SK-N-SH (cell line): Measurements from ENCODE around the gene SYNPR. TPM values are rescaled to one million over a fixed set of nuclear protein-coding genes. Genes with fewer than 3 reads are reported as not detected.

Experiments
- CTCF ChIA-PET: fragments of 300-600, 350-600 bp; formaldehyde crosslinking; extraction: SDS; loops from one replicate; lab custom pipeline; 2021; lab: Yijun Ruan, JAX
- POLR2A ChIA-PET: fragments of 350-600 bp; sonication (Branson Sonifier 250); formaldehyde crosslinking; extraction: SDS; loops from one replicate; lab custom pipeline; 2020; ENCODE audit warnings: antibody characterized with exemption, inconsistent platforms; lab: Yijun Ruan, JAX
- DNase-seq: peaks from one replicate; pipeline ENCODE4 v3.0.0; 2012
- H2AFZ ChIP-seq: fragments of 200-600 bp; sonication (generic); 2 replicates; pipeline ENCODE4 v1.8.1; 2016; ENCODE audit warnings: antibody characterized with exemption, mild to moderate bottlenecking, low read depth
- H3F3A ChIP-seq: fragments of 200-600 bp; sonication (generic); replicated peaks from 2 replicates; pipeline ENCODE3; 2016; ENCODE audit warnings: antibody characterized with exemption, mild to moderate bottlenecking; ENCODE audit not compliant: insufficient read depth
- H3K27ac ChIP-seq, 2 experiments: fragments of 200-500 bp in 1 of 2; fragments of 200-600 bp in 1 of 2; sonication (Bioruptor generic) in 1 of 2; sonication (generic), shearing (Covaris generic) in 1 of 2; 2 replicates each; pipeline versions ENCODE4 v1.5.1 to v1.6.1; 2014 to 2016; ENCODE audit warnings: low read depth in 2 of 2, inconsistent platforms in 1 of 2, low read length in 1 of 2, mild to moderate bottlenecking in 1 of 2, mixed read lengths in 1 of 2
- H3K27me3 ChIP-seq: fragments of 200-600 bp; sonication (generic), shearing (Covaris generic); 2 replicates; pipeline ENCODE4 v1.6.1; 2016; ENCODE audit warnings: mixed run types; ENCODE audit not compliant: insufficient read depth
- H3K36me3 ChIP-seq, 2 experiments: fragments of 200-500 bp in 1 of 2; fragments of 200-600 bp in 1 of 2; sonication (Bioruptor generic) in 1 of 2; sonication (generic) in 1 of 2; replicated peaks in 1 of 2; 2 replicates each; pipeline versions ENCODE3 to v1.5.1; 2014 to 2016; ENCODE audit warnings: low read length in 1 of 2, mild to moderate bottlenecking in 1 of 2; ENCODE audit not compliant: insufficient read depth in 2 of 2, control insufficient read depth in 1 of 2
- H3K4me1 ChIP-seq, 2 experiments: fragments of 200-500 bp in 1 of 2; fragments of 200-600 bp in 1 of 2; sonication (Bioruptor generic) in 1 of 2; sonication (generic), shearing (Covaris generic) in 1 of 2; 2 replicates each; pipeline versions ENCODE4 v1.5.1 to v1.6.1; 2014 to 2016; ENCODE audit warnings: low read depth in 1 of 2, low read length in 1 of 2, mixed run types in 1 of 2; ENCODE audit not compliant: insufficient read depth in 2 of 2, control insufficient read depth in 1 of 2
- H3K4me2 ChIP-seq: fragments of 200-600 bp; sonication (generic), shearing (Covaris generic); 2 replicates; pipeline ENCODE4 v1.6.1; 2017; ENCODE audit warnings: mixed run types
- H3K4me3 ChIP-seq, 2 experiments: fragments of 200-500 bp in 1 of 2; fragments of 200-600 bp in 1 of 2; sonication (Bioruptor generic) in 1 of 2; sonication (generic), shearing (Covaris generic) in 1 of 2; 2 replicates each; pipeline versions ENCODE4 v1.5.1 to v1.8.1; 2014 to 2016; ENCODE audit warnings: low read depth in 2 of 2, inconsistent platforms in 1 of 2, low read length in 1 of 2, mild to moderate bottlenecking in 1 of 2, mixed read lengths in 1 of 2, moderate library complexity in 1 of 2
- H3K79me2 ChIP-seq: fragments of 200-600 bp; sonication (generic); 2 replicates; pipeline ENCODE4 v1.8.1; 2017; ENCODE audit warnings: mild to moderate bottlenecking; ENCODE audit not compliant: insufficient read depth
- H3K9ac ChIP-seq: fragments of 200-600 bp; sonication (generic); 2 replicates; pipeline ENCODE4 v1.6.1; 2017; ENCODE audit warnings: mixed run types
- H3K9me2 ChIP-seq: fragments of 200-600 bp; sonication (generic); 2 replicates; pipeline ENCODE4 v1.6.1; 2017; ENCODE audit warnings: mixed run types
- H3K9me3 ChIP-seq: fragments of 200-600 bp; sonication (generic); 2 replicates; pipeline ENCODE4 v1.6.1; 2017; ENCODE audit warnings: mixed run types, mild to moderate bottlenecking, moderate library complexity
- H4K20me1 ChIP-seq: fragments of 200-600 bp; sonication (generic); 2 replicates; pipeline ENCODE4 v1.6.1; 2017; ENCODE audit warnings: mild to moderate bottlenecking, mixed run types; ENCODE audit not compliant: insufficient read depth
- CTCF ChIP-seq: fragments of 200-600 bp; sonication (generic); IDR thresholded peaks from 2 replicates; pipeline ENCODE4 v1.6.1; 2017; ENCODE audit warnings: antibody characterized with exemption, mild to moderate bottlenecking, moderate library complexity
- EZH2phosphoT487 ChIP-seq: fragments of 200-600 bp; sonication (generic); IDR thresholded peaks from 2 replicates; pipeline ENCODE4 v1.6.1; 2017; ENCODE audit warnings: low read depth, mixed run types, mild to moderate bottlenecking, antibody characterized with exemption, moderate library complexity, borderline replicate concordance
- IRF3 ChIP-seq: fragments of 150-350 bp; IDR thresholded peaks from 2 replicates; pipeline ENCODE4 v1.6.1; 2016; ENCODE audit warnings: mild to moderate bottlenecking, low read depth, low read length
- JUND ChIP-seq: IDR thresholded peaks from 2 replicates; pipeline ENCODE4 v1.4.0; 2012
- NRF1 ChIP-seq: IDR thresholded peaks from 2 replicates; pipeline ENCODE4 v1.6.1; 2012; ENCODE audit warnings: low read depth, mild to moderate bottlenecking, low read length
- RAD21 ChIP-seq: IDR thresholded peaks from 2 replicates; pipeline ENCODE4 v1.6.1; 2012; ENCODE audit warnings: mild to moderate bottlenecking, low read length
- REST ChIP-seq: IDR thresholded peaks from 2 replicates; pipeline ENCODE4 v1.6.1; 2012; ENCODE audit warnings: mild to moderate bottlenecking, low read depth, low read length, moderate library complexity
- SIN3A ChIP-seq: IDR thresholded peaks from 2 replicates; pipeline ENCODE4 v1.6.1; 2012; ENCODE audit warnings: low read depth, mild to moderate bottlenecking, low read length, moderate library complexity, borderline replicate concordance
- SMC3 ChIP-seq: IDR thresholded peaks from 2 replicates; pipeline ENCODE4 v1.6.1; 2012; ENCODE audit warnings: low read depth, low read length, improper control_type of control experiment
- TCF12 ChIP-seq: IDR thresholded peaks from 2 replicates; pipeline ENCODE4 v1.4.0; 2012
- WGBS: methylation state at CpG from one replicate; pipeline ENCODE4 v1.1.6; 2017; ENCODE audit warnings: low lambda C conversion rate; 5-methylcytosine and 5-hydroxymethylcytosine counted together
- polyA plus RNA-seq, 3 experiments: library from polyadenylated mRNA; depleted of rRNA; stranded (reverse); fragments of >200 nt; gene quantifications; 2 replicates each; pipeline ENCODE4 v1.2.3, GENCODE V29; 2012

Gene SYNPR
- polyA plus RNA-seq, 1 of the 3 experiments (the other 2 are of a cell fraction), result not detected

- H3K27me3 ChIP-seq, result no peaks in the 10 kb centered on the region
- ChIA-PET CTCF (interaction anchor here (2.0 to 23.0 kb wide), 2 partner anchors 9 to 463 kb away, joined by 10 to 444 read pairs; partner anchors contain the start of gene C3orf49), POLR2A (no interaction called here)
- no peak overlapping the region for H3K4me3 ChIP-seq
- no peak overlapping the region for H3K9ac ChIP-seq
- no peak overlapping the region for H2AFZ ChIP-seq
- no peak for DNase-seq
- H3K4me1 ChIP-seq, result peaks cover 0 to 14% of the 10 kb centered on the region in 2 experiments; a peak in 1 of 4 replicates
- H3K9me2 ChIP-seq, result no peaks in the 10 kb centered on the region
- no peaks in the 10 kb centered on the region for H4K20me1 ChIP-seq
- no peaks in the 10 kb centered on the region for H3K9me3 ChIP-seq
- no peaks in the 10 kb centered on the region for H3K36me3 ChIP-seq
- no peak overlapping the region for H3K27ac ChIP-seq
- TF ChIP-seq EZH2phosphoT487 (no peak), TCF12 (0 out of 2 replicates have a peak, but pooled peaks have one; percentile 7)
- 65% methylated on average over 2 of the region's 2 CpGs for WGBS
- no peak overlapping the region for H3K4me2 ChIP-seq
- H3F3A ChIP-seq, result peaks cover 9% of the 10 kb centered on the region
- no peaks in the 10 kb centered on the region for H3K79me2 ChIP-seq
Measured at GRCh38 chr3:63355809-63356208, 77.7 kb downstream of the SYNPR start.

- Histone ChIP-seq H3K4me3 (peak overlapping the region in 1 of 2 experiments; percentile 30; a peak in 1 of 4 replicates), H3K36me3 (no peaks in the 10 kb centered on the region), H3F3A (no peaks in the 10 kb centered on the region), H3K9me3 (no peaks in the 10 kb centered on the region), H4K20me1 (no peaks in the 10 kb centered on the region), H2AFZ (no peak overlapping the region), H3K27me3 (no peaks in the 10 kb centered on the region), H3K9me2 (no peaks in the 10 kb centered on the region), H3K79me2 (no peaks in the 10 kb centered on the region), H3K4me1 (no peaks in the 10 kb centered on the region), H3K4me2 (no peak overlapping the region), H3K27ac (no peak overlapping the region), H3K9ac (no peak overlapping the region)
- TF ChIP-seq IRF3 (no peak), REST (peak; percentile 91), JUND (peak; percentile 14; the same call in 1 of the 2 replicates)
- ChIA-PET POLR2A (no interaction called here), CTCF (interaction anchor here (0.8 to 23.0 kb wide), 10 partner anchors 8 to 579 kb away, joined by 3 to 444 read pairs (median 5); partner anchors contain the start of gene C3orf49)
- WGBS, result 4% methylated on average over 1 of the region's 1 CpG
- no peak for DNase-seq
Measured at GRCh38 chr3:63364495-63364894, 86.4 kb downstream of the SYNPR start.

GRCh38 chr3:63364910-63365309, 86.8 kb downstream of the SYNPR start:
- TF ChIP-seq CTCF (peak; percentile 48), RAD21 (peak; percentile 58), NRF1 (no peak), SIN3A (no peak), SMC3 (peak; percentile 39)
- no peaks in the 10 kb centered on the region for H4K20me1 ChIP-seq
- H3K79me2 ChIP-seq, result no peaks in the 10 kb centered on the region
- no peaks in the 10 kb centered on the region for H3K4me1 ChIP-seq
- no peaks in the 10 kb centered on the region for H3K27me3 ChIP-seq
- H3K4me2 ChIP-seq, result no peak overlapping the region
- no peak overlapping the region for H2AFZ ChIP-seq
- no peak overlapping the region for H3K9ac ChIP-seq
- 73% methylated on average over 2 of the region's 2 CpGs for WGBS
- H3K9me3 ChIP-seq, result no peaks in the 10 kb centered on the region
- POLR2A ChIA-PET, result no interaction called here
- CTCF ChIA-PET, result interaction anchor here (0.7 to 23.0 kb wide), 13 partner anchors 8 to 578 kb away, joined by 3 to 444 read pairs (median 3); partner anchors contain the start of gene C3orf49
- no peaks in the 10 kb centered on the region for H3K9me2 ChIP-seq
- H3F3A ChIP-seq, result no peaks in the 10 kb centered on the region
- H3K4me3 ChIP-seq, result peak overlapping the region in 1 of 2 experiments; percentile 30; a peak in 1 of 4 replicates
- DNase-seq, result peak; percentile 16
- no peaks in the 10 kb centered on the region for H3K36me3 ChIP-seq
- no peak overlapping the region for H3K27ac ChIP-seq
